ENCODE measurements around the gene MANSC1.

The MANSC1 gene

GRCh38 chr12:12380949-12381593, 31.0 kb upstream of the MANSC1 start:
- Histone ChIP-seq H3K9me3 (ENCODE audit: control insufficient read depth, insufficient read depth, low read depth, low read length) (no peaks in the 10 kb centered on the region), H3K27ac (ENCODE audit: extremely low read depth, low read depth, low read length) (no peak overlapping the region), H3K4me1 (ENCODE audit: control insufficient read depth, insufficient read depth, low read length) (0 out of 2 replicates have a peak, but pooled peaks cover 2% of the 10 kb centered on the region), H3K4me3 (ENCODE audit: low read depth, low read length) (no peak overlapping the region), H3K36me3 (ENCODE audit: control insufficient read depth in 2 of 2, insufficient read depth in 1 of 2, low read length in 2 of 2) (no peaks in the 10 kb centered on the region)
- POLR2A ChIA-PET: interaction anchor here (0.7 kb wide), 1 partner anchor 99 kb away, joined by 3 read pairs; no protein-coding TSS in a partner anchor
- CTCF ChIA-PET: interaction anchor here (0.7 kb wide), 1 partner anchor 274 kb away, joined by 3 read pairs; no protein-coding TSS in a partner anchor
- TF ChIP-seq, protein P1, sequence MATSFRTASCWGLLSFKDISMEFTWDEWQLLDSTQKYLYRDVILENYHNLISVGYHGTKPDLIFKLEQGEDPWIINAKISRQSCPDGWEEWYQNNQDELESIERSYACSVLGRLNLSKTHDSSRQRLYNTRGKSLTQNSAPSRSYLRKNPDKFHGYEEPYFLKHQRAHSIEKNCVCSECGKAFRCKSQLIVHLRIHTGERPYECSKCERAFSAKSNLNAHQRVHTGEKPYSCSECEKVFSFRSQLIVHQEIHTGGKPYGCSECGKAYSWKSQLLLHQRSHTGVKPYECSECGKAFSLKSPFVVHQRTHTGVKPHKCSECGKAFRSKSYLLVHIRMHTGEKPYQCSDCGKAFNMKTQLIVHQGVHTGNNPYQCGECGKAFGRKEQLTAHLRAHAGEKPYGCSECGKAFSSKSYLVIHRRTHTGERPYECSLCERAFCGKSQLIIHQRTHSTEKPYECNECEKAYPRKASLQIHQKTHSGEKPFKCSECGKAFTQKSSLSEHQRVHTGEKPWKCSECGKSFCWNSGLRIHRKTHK (tag by site-specific recombination; IDR thresholded peaks at IDR 0.05): no peak
- no peak for TF ChIP-seq PRDM6 (tag by site-specific recombination; IDR thresholded peaks at IDR 0.05)
- no peak for TF ChIP-seq ZNF621 (tag by site-specific recombination; IDR thresholded peaks at IDR 0.05)
- TF ChIP-seq, protein P2, sequence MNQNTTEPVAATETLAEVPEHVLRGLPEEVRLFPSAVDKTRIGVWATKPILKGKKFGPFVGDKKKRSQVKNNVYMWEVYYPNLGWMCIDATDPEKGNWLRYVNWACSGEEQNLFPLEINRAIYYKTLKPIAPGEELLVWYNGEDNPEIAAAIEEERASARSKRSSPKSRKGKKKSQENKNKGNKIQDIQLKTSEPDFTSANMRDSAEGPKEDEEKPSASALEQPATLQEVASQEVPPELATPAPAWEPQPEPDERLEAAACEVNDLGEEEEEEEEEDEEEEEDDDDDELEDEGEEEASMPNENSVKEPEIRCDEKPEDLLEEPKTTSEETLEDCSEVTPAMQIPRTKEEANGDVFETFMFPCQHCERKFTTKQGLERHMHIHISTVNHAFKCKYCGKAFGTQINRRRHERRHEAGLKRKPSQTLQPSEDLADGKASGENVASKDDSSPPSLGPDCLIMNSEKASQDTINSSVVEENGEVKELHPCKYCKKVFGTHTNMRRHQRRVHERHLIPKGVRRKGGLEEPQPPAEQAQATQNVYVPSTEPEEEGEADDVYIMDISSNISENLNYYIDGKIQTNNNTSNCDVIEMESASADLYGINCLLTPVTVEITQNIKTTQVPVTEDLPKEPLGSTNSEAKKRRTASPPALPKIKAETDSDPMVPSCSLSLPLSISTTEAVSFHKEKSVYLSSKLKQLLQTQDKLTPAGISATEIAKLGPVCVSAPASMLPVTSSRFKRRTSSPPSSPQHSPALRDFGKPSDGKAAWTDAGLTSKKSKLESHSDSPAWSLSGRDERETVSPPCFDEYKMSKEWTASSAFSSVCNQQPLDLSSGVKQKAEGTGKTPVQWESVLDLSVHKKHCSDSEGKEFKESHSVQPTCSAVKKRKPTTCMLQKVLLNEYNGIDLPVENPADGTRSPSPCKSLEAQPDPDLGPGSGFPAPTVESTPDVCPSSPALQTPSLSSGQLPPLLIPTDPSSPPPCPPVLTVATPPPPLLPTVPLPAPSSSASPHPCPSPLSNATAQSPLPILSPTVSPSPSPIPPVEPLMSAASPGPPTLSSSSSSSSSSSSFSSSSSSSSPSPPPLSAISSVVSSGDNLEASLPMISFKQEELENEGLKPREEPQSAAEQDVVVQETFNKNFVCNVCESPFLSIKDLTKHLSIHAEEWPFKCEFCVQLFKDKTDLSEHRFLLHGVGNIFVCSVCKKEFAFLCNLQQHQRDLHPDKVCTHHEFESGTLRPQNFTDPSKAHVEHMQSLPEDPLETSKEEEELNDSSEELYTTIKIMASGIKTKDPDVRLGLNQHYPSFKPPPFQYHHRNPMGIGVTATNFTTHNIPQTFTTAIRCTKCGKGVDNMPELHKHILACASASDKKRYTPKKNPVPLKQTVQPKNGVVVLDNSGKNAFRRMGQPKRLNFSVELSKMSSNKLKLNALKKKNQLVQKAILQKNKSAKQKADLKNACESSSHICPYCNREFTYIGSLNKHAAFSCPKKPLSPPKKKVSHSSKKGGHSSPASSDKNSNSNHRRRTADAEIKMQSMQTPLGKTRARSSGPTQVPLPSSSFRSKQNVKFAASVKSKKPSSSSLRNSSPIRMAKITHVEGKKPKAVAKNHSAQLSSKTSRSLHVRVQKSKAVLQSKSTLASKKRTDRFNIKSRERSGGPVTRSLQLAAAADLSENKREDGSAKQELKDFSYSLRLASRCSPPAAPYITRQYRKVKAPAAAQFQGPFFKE (tag by site-specific recombination; IDR thresholded peaks at IDR 0.05; ENCODE audit: borderline replicate concordance): no peak
- no peak for TF ChIP-seq ZNF544 (tag by site-specific recombination; IDR thresholded peaks at IDR 0.05)
- no peak for TF ChIP-seq ZNF521 (tag by site-specific recombination; IDR thresholded peaks at IDR 0.05)
- TF ChIP-seq, protein P3, sequence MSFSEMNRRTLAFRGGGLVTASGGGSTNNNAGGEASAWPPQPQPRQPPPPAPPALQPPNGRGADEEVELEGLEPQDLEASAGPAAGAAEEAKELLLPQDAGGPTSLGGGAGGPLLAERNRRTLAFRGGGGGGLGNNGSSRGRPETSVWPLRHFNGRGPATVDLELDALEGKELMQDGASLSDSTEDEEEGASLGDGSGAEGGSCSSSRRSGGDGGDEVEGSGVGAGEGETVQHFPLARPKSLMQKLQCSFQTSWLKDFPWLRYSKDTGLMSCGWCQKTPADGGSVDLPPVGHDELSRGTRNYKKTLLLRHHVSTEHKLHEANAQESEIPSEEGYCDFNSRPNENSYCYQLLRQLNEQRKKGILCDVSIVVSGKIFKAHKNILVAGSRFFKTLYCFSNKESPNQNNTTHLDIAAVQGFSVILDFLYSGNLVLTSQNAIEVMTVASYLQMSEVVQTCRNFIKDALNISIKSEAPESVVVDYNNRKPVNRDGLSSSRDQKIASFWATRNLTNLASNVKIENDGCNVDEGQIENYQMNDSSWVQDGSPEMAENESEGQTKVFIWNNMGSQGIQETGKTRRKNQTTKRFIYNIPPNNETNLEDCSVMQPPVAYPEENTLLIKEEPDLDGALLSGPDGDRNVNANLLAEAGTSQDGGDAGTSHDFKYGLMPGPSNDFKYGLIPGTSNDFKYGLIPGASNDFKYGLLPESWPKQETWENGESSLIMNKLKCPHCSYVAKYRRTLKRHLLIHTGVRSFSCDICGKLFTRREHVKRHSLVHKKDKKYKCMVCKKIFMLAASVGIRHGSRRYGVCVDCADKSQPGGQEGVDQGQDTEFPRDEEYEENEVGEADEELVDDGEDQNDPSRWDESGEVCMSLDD (tag by site-specific recombination; IDR thresholded peaks at IDR 0.05): no peak
- no peak for TF ChIP-seq ZNF629 (tag by site-specific recombination; IDR thresholded peaks at IDR 0.05)
- no peak for TF ChIP-seq ZNF664 (tag by site-specific recombination; IDR thresholded peaks at IDR 0.05)
- TF ChIP-seq ZNF518A (tag by site-specific recombination; conservative IDR thresholded peaks at IDR 0.05; ENCODE audit: low read depth): no peak
- TF ChIP-seq, protein P4, sequence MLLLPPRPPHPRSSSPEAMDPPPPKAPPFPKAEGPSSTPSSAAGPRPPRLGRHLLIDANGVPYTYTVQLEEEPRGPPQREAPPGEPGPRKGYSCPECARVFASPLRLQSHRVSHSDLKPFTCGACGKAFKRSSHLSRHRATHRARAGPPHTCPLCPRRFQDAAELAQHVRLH (tag by site-specific recombination; IDR thresholded peaks at IDR 0.05): no peak
- no peak for TF ChIP-seq ZNF777 (tag by site-specific recombination; IDR thresholded peaks at IDR 0.05; ENCODE audit: borderline replicate concordance)
- TF ChIP-seq ZNF677 (tag by site-specific recombination; IDR thresholded peaks at IDR 0.05): no peak
- TF ChIP-seq ZNF600 (tag by site-specific recombination; IDR thresholded peaks at IDR 0.05): no peak
- TF ChIP-seq ZFP3 (tag by site-specific recombination; IDR thresholded peaks at IDR 0.05; ENCODE audit: low read depth): no peak
- TF ChIP-seq ZNF350 (tag by site-specific recombination; IDR thresholded peaks at IDR 0.05): no peak
- no peak for TF ChIP-seq ZNF639 (tag by site-specific recombination; IDR thresholded peaks at IDR 0.05)

Measured in HEK293 (cell line).